ENCODE data around the gene RPL10L. TPM values are rescaled to one million over a fixed set of nuclear protein-coding genes. Genes with fewer than 3 reads are reported as not detected.

Gene RPL10L
- total and polyA plus RNA-seq, 2 of the 4 experiments (the other 2 are of a cell fraction): not detected

GRCh38 chr14:46653031-46653755 is 1.6 kb upstream of the RPL10L start:
- no peak for TF ChIP-seq CHD1 (IDR thresholded peaks at IDR 0.05; ENCODE audit: low read depth, low read length)
- Histone ChIP-seq H2AK9ac (replicated peaks; ENCODE audit: low read depth, low read length, poor library complexity) (no peak overlapping the region), H4K8ac (ENCODE audit: low read depth in 2 of 2, low read length in 2 of 2) (no peak overlapping the region), H3K27me3 (ENCODE audit: control insufficient read depth, insufficient read depth, low read length) (no peaks in the 10 kb centered on the region), H3K9me1 (ENCODE audit: insufficient read depth, low read length) (no peaks in the 10 kb centered on the region), H2BK15ac (ENCODE audit: low read depth, low read length) (no peak overlapping the region), H3K4ac (ENCODE audit: low read depth, low read length) (no peak overlapping the region), H4K91ac (ENCODE audit: insufficient read depth, low read depth, low read length) (no peak overlapping the region), H3K4me3 (ENCODE audit: insufficient read depth, low read depth, low read length) (no peak overlapping the region), H4K5ac (ENCODE audit: low read depth, low read length) (no peak overlapping the region), H3K56ac (ENCODE audit: extremely low read depth, insufficient read depth, low read length) (no peak overlapping the region), H3K9ac (ENCODE audit: low read depth, low read length) (no peak overlapping the region), H3K27ac (ENCODE audit: insufficient read depth, low read length) (no peak overlapping the region), H3K4me1 (ENCODE audit: control insufficient read depth, insufficient read depth, low read length) (no peaks in the 10 kb centered on the region), H3K36me3 (ENCODE audit: control insufficient read depth, insufficient read depth, low read length) (no peaks in the 10 kb centered on the region), H2BK5ac (ENCODE audit: low read depth, low read length, poor library complexity, severe bottlenecking) (no peak overlapping the region), H3K14ac (replicated peaks; ENCODE audit: low read depth, low read length) (no peak overlapping the region), H4K20me1 (ENCODE audit: insufficient read depth, low read length) (no peaks in the 10 kb centered on the region), H2AFZ (replicated peaks; ENCODE audit: low read length, poor library complexity) (no peak overlapping the region), H2AK5ac (ENCODE audit: low read depth, low read length) (no peak overlapping the region), H2BK120ac (ENCODE audit: low read depth, low read length) (no peak overlapping the region), H3K4me2 (ENCODE audit: low read depth, low read length) (no peak overlapping the region), H3K79me1 (ENCODE audit: low read depth in 1 of 2, low read length in 2 of 2) (no peaks in the 10 kb centered on the region), H3K9me3 (ENCODE audit: control insufficient read depth, insufficient read depth, low read length) (peaks cover 10% of the 10 kb centered on the region), H3K18ac (ENCODE audit: low read depth, low read length) (no peak overlapping the region), H3K23ac (ENCODE audit: low read depth, low read length) (no peak overlapping the region), H2BK20ac (ENCODE audit: low read depth, low read length) (no peak overlapping the region)
- in situ Hi-C loops (cut with MboI; ENCODE audit: low sequenced_read_pairs) (no loop called here), intact Hi-C loops (cut with micrococcal nuclease) (no loop called here), dilution Hi-C loops (cut with HindIII; ENCODE audit: low sequenced_read_pairs, unreplicated experiment) (no loop called here)
- DNase-seq (no peak), ATAC-seq (ENCODE audit: low read depth) (no peak)
- POLR2A ChIA-PET (ENCODE audit: unreplicated experiment): no interaction called here
- no TSS peak for BruUV-seq (replicated peaks)
- CTCF ChIA-PET: no interaction called here

Measured in IMR-90 (cell line).